Astrocyte (in vitro differentiated cells and primary cell): ENCODE measurements around the gene RAVER2.

Experiments
- CTCF ChIP-seq: IDR thresholded peaks from 2 replicates; pipeline ENCODE4 v1.5.1; 2011; ENCODE audit warnings: low read depth, mild to moderate bottlenecking, inconsistent platforms, low read length, moderate library complexity; ENCODE audit not compliant: insufficient read depth
- EZH2 ChIP-seq: IDR thresholded peaks from 2 replicates; pipeline ENCODE4 v1.6.1; 2012; ENCODE audit warnings: mild to moderate bottlenecking, low read length, inconsistent platforms; ENCODE audit not compliant: insufficient read depth

DNA sequence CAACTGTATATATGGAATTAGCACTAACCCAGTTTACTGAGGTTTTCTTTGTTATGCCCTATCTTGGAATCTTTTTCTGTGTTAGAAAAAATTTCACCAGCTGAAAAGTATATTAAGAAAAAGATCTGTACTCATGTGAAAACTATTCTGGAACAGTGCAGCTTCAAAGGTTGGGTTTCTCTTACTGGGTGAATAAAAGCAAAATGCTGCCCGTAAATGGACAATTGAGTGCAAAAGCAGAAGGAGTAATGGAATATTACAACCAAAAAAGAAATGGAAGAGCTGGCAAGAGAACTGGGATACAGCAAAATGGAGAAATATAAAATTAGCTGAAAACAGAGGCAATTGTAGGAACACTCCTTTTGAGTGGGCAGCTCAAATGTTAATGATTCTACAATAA is 17.0 kb upstream of the RAVER2 start:
- TF ChIP-seq CTCF (no peak), EZH2 (no peak)
